ENCODE measurements around the gene BLOC1S4.

Gene BLOC1S4

DNA sequence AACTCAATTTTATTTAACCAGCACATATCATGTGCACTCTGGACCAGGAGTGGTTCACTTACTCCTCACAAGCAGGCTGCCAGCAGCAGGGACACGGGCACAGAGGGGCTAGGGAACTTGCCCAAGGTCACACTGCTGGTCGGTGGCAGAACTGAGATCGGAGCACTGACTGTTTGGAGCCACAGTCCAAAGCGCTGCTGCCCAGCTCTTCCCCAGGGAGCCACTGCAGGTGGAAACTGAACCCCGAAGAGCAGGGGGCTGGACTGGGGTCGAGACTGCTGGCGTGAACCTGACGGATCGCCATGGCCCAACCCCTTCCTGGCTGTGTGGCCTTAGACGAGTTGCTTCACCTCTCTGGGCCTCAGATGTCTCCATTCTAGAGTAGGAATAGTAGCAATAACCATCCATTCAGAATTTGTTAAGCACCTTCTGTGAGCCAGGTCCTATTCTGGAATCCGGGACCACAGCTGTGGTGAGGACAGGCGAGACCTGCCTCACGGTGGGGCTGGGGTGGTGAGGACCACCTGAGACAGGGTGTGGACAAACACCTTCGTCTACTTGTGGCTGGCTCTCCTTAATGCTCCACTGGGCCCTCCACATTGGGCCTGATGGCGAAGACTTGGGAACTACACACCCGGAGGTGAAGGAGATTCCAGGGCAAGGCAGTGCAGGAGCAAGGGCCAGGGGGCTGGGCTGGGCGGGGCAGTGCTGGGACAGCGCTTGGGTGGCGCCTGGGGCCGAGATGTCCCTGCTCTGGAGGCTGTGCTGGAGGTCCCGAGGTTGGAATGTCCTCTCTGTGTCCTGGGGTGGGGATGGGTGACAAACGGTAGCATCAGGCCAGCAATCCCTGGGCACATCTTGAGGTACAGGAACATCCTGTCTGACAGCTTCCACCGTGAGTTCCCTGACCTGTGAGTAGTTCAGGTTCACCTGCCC lies 34.6 kb downstream of the BLOC1S4 start:
- Histone ChIP-seq H3K79me2 (ENCODE audit: insufficient read depth, low read length) (no peaks in the 10 kb centered on the region), H3K27me3 (ENCODE audit: low read length) (no peaks in the 10 kb centered on the region), H3K9ac (ENCODE audit: low read length) (no peak overlapping the region), H2AFZ (ENCODE audit: low read depth, low read length, severe bottlenecking) (no peak overlapping the region), H3K9me3 (ENCODE audit: insufficient read depth, low read length) (no peaks in the 10 kb centered on the region), H3F3A (ENCODE audit: insufficient read depth) (no peaks in the 10 kb centered on the region), H3K4me2 (ENCODE audit: low read depth, low read length, poor library complexity, severe bottlenecking) (no peak overlapping the region), H4K20me1 (ENCODE audit: low read depth, low read length) (no peaks in the 10 kb centered on the region), H3K9me2 (replicated peaks; ENCODE audit: insufficient read depth, low read length) (no peaks in the 10 kb centered on the region), H3K36me3 (ENCODE audit: low read length) (no peaks in the 10 kb centered on the region), H3K4me3 (ENCODE audit: insufficient read depth, low read length, poor library complexity, severe bottlenecking) (no peak overlapping the region), H3K27ac (ENCODE audit: low read depth, low read length) (no peak overlapping the region)
- TF ChIP-seq EZH2phosphoT487 (conservative IDR thresholded peaks at IDR 0.05; ENCODE audit: low read length) (no peak), CTCF (IDR thresholded peaks at IDR 0.05; ENCODE audit: insufficient read depth, low read length, poor library complexity, severe bottlenecking) (no peak)

- no peak overlapping the region for H3K4me2 ChIP-seq (ENCODE audit: low read depth, low read length, poor library complexity, severe bottlenecking)
- H2AFZ ChIP-seq (ENCODE audit: low read depth, low read length, severe bottlenecking) = no peak overlapping the region
- H3K9me2 ChIP-seq (replicated peaks; ENCODE audit: insufficient read depth, low read length) = no peaks in the 10 kb centered on the region
- H3F3A ChIP-seq (ENCODE audit: insufficient read depth) = no peaks in the 10 kb centered on the region
- no peak overlapping the region for H3K4me3 ChIP-seq (ENCODE audit: insufficient read depth, low read length, poor library complexity, severe bottlenecking)
- no peaks in the 10 kb centered on the region for H4K20me1 ChIP-seq (ENCODE audit: low read depth, low read length)
- H3K9me3 ChIP-seq (ENCODE audit: insufficient read depth, low read length) = no peaks in the 10 kb centered on the region
- no peaks in the 10 kb centered on the region for H3K79me2 ChIP-seq (ENCODE audit: insufficient read depth, low read length)
- no peaks in the 10 kb centered on the region for H3K27me3 ChIP-seq (ENCODE audit: low read length)
- H3K36me3 ChIP-seq (ENCODE audit: low read length) = no peaks in the 10 kb centered on the region
- TF ChIP-seq EZH2phosphoT487 (conservative IDR thresholded peaks at IDR 0.05; ENCODE audit: low read length) (no peak), CTCF (IDR thresholded peaks at IDR 0.05; ENCODE audit: insufficient read depth, low read length, poor library complexity, severe bottlenecking) (no peak)
- H3K27ac ChIP-seq (ENCODE audit: low read depth, low read length) = no peak overlapping the region
- H3K9ac ChIP-seq (ENCODE audit: low read length) = no peak overlapping the region
Measured at GRCh38 chr4:6751611-6752485, 35.9 kb downstream of the BLOC1S4 start.

DNA sequence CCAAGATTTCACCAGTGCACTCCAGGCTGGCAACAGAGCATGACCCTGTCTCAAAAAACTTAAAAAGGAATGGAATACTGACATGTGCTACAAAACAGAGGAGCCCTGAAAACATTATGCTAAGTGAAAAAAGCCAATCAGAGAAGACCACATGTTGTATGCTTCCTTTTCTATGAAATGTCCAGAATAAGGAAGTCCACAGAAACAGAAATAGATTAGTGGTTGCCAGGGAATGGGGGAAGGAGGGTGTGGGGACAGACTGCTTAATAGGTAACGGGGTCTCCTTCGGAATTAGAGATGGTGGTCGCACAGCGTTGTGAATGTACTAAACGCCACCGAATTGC lies 36.5 kb downstream of the BLOC1S4 start:
- H3K27ac ChIP-seq (ENCODE audit: low read depth, low read length) = no peak overlapping the region

More for the DNA sequence above, 36.5 kb downstream of the BLOC1S4 start:
- Histone ChIP-seq H3K9me3 (ENCODE audit: insufficient read depth, low read length) (no peaks in the 10 kb centered on the region), H4K20me1 (ENCODE audit: low read depth, low read length) (no peaks in the 10 kb centered on the region), H3K4me3 (ENCODE audit: insufficient read depth, low read length, poor library complexity, severe bottlenecking) (no peak overlapping the region), H3K79me2 (ENCODE audit: insufficient read depth, low read length) (no peaks in the 10 kb centered on the region), H3K9me2 (replicated peaks; ENCODE audit: insufficient read depth, low read length) (no peaks in the 10 kb centered on the region), H3F3A (ENCODE audit: insufficient read depth) (no peaks in the 10 kb centered on the region), H3K27me3 (ENCODE audit: low read length) (no peaks in the 10 kb centered on the region), H2AFZ (ENCODE audit: low read depth, low read length, severe bottlenecking) (no peak overlapping the region), H3K36me3 (ENCODE audit: low read length) (no peaks in the 10 kb centered on the region), H3K9ac (ENCODE audit: low read length) (no peak overlapping the region), H3K4me2 (ENCODE audit: low read depth, low read length, poor library complexity, severe bottlenecking) (no peak overlapping the region)
- TF ChIP-seq CTCF (IDR thresholded peaks at IDR 0.05; ENCODE audit: insufficient read depth, low read length, poor library complexity, severe bottlenecking) = no peak
- no peak for TF ChIP-seq EZH2phosphoT487 (conservative IDR thresholded peaks at IDR 0.05; ENCODE audit: low read length)

All from SU-DHL-6 (cell line).